WTC11 (cell line): ENCODE measurements around the gene ST6GALNAC6. TPM values are rescaled to one million over a fixed set of nuclear protein-coding genes. Genes with fewer than 3 reads are reported as not detected.

Source experiments
- ATAC-seq: fragments of 200-7000 bp; cut with Tn5 transposase; 2 replicates; pipeline ENCODE4 v1.10.0; 2021; ENCODE audit warnings: mild to moderate bottlenecking, moderate library complexity
- CTCF ChIA-PET: fragments of 300-600 bp; sonication (Branson Sonifier 250); formaldehyde crosslinking; loops from one replicate; lab custom pipeline; 2021; ENCODE audit warnings: antibody characterized with exemption; lab: Charles Lee
- POLR2A ChIA-PET: fragments of 350-600 bp; sonication (Branson Sonifier 250); formaldehyde crosslinking; loops from one replicate; lab custom pipeline; 2021; ENCODE audit warnings: antibody characterized with exemption; lab: Charles Lee
- DNase-seq: peaks from one replicate; pipeline ENCODE4 v3.0.0; 2021; ENCODE audit warnings: low spot score
- H3K27ac Mint-ChIP-seq: 2 replicates; pipeline ENCODE4 v1.8.0; 2021; ENCODE audit warnings: mixed read lengths
- H3K27me3 Mint-ChIP-seq: 2 replicates; pipeline ENCODE4 v1.8.0; 2021; ENCODE audit warnings: low read depth, mild to moderate bottlenecking, moderate library complexity, mixed read lengths
- H3K36me3 Mint-ChIP-seq: 2 replicates; pipeline ENCODE4 v1.8.0; 2021; ENCODE audit warnings: mixed read lengths
- H3K4me1 Mint-ChIP-seq: 2 replicates; pipeline ENCODE4 v1.8.0; 2022; ENCODE audit warnings: mixed read lengths
- H3K4me3 Mint-ChIP-seq: 2 replicates; pipeline ENCODE4 v1.8.0; 2021; ENCODE audit warnings: mild to moderate bottlenecking, moderate library complexity, mixed read lengths
- H3K9me3 Mint-ChIP-seq: 2 replicates; pipeline ENCODE4 v1.8.0; 2021; ENCODE audit warnings: mixed read lengths
- CBFB ChIP-seq: sonication (generic); formaldehyde crosslinking; IDR thresholded peaks from 2 replicates; pipeline ENCODE4 v1.8.1; 2022; ENCODE audit warnings: mild to moderate bottlenecking, low read depth, missing genetic modification reagents
- ELF4 ChIP-seq: sonication (generic); formaldehyde crosslinking; IDR thresholded peaks from 2 replicates; pipeline ENCODE4 v1.8.1; 2022; ENCODE audit warnings: low read depth, mild to moderate bottlenecking, moderate library complexity, missing genetic modification reagents
- GRHL2 ChIP-seq: fragments of 250-450 bp; sonication (Bioruptor Pico); IDR thresholded peaks from 2 replicates; pipeline ENCODE4 v1.8.0; 2022; ENCODE audit warnings: mild to moderate bottlenecking, moderate library complexity; ENCODE audit not compliant: insufficient replicate concordance, severe bottlenecking
- IRF2 ChIP-seq: sonication (generic); formaldehyde crosslinking; IDR thresholded peaks from 2 replicates; pipeline ENCODE4 v1.8.0; 2022; ENCODE audit warnings: low read depth, missing genetic modification reagents, borderline replicate concordance
- NFE2L1 ChIP-seq: sonication (generic); formaldehyde crosslinking; IDR thresholded peaks from 2 replicates; pipeline ENCODE4 v1.8.1; 2023; ENCODE audit warnings: missing genetic modification reagents
- SMAD3 ChIP-seq: sonication (generic); formaldehyde crosslinking; IDR thresholded peaks from 2 replicates; pipeline ENCODE4 v1.8.0; 2022; ENCODE audit warnings: missing genetic modification reagents, mild to moderate bottlenecking, borderline replicate concordance
- ZNF138 ChIP-seq: sonication (generic); formaldehyde crosslinking; conservative IDR thresholded peaks from 2 replicates; pipeline ENCODE4 v1.8.1; 2022; ENCODE audit warnings: mild to moderate bottlenecking, moderate library complexity, missing genetic modification reagents
- ZNF219 ChIP-seq: sonication (generic); formaldehyde crosslinking; IDR thresholded peaks from 2 replicates; pipeline ENCODE4 v1.8.0; 2023; ENCODE audit warnings: missing genetic modification reagents, mild to moderate bottlenecking, borderline replicate concordance
- ZNF263 ChIP-seq: sonication (generic); formaldehyde crosslinking; IDR thresholded peaks from 2 replicates; pipeline ENCODE4 v1.8.1; 2022; ENCODE audit warnings: low read depth, mild to moderate bottlenecking, moderate library complexity, missing genetic modification reagents
- total RNA-seq: library from RNA; stranded (reverse); gene quantifications from 3 replicates; pipeline ENCODE4 v1.2.3, GENCODE V29; 2021
- TF ChIP-seq, protein P1 (sequence below): sonication (generic); formaldehyde crosslinking; IDR thresholded peaks from 2 replicates; pipeline ENCODE4 v1.8.1; 2023; ENCODE audit warnings: mild to moderate bottlenecking, missing genetic modification reagents
- TF ChIP-seq, protein P2 (sequence below): sonication (generic); formaldehyde crosslinking; IDR thresholded peaks from 2 replicates; pipeline ENCODE4 v1.8.0; 2022; ENCODE audit warnings: mild to moderate bottlenecking, missing genetic modification reagents
- TF ChIP-seq, protein P3 (sequence below): sonication (generic); formaldehyde crosslinking; IDR thresholded peaks from 2 replicates; pipeline ENCODE4 v1.8.0; 2023; ENCODE audit warnings: missing genetic modification reagents, mild to moderate bottlenecking, borderline replicate concordance
- TF ChIP-seq, protein P4 (sequence below): fragments of 250-450 bp; sonication (Bioruptor Pico); IDR thresholded peaks from 2 replicates; pipeline ENCODE4 v1.9.0; 2021; ENCODE audit warnings: mild to moderate bottlenecking
- TF ChIP-seq, protein P5 (sequence below): fragments of 250-450 bp; sonication (Bioruptor Pico); IDR thresholded peaks from 2 replicates; pipeline ENCODE4 v1.9.0; 2021; ENCODE audit warnings: moderate library complexity, mild to moderate bottlenecking, inconsistent platforms, borderline replicate concordance
- TF ChIP-seq, protein P6 (sequence below): sonication (generic); formaldehyde crosslinking; IDR thresholded peaks from 2 replicates; pipeline ENCODE4 v1.8.1; 2022; ENCODE audit warnings: low read depth, mild to moderate bottlenecking, moderate library complexity, missing genetic modification reagents, borderline replicate concordance
- TF ChIP-seq, protein P7 (sequence below): sonication (generic); formaldehyde crosslinking; IDR thresholded peaks from 2 replicates; pipeline ENCODE4 v1.8.0; 2023; ENCODE audit warnings: mild to moderate bottlenecking, missing genetic modification reagents

ST6GALNAC6 gene
- total RNA-seq, 1 experiment from 2014 or later, result 47.5 TPM

DNA sequence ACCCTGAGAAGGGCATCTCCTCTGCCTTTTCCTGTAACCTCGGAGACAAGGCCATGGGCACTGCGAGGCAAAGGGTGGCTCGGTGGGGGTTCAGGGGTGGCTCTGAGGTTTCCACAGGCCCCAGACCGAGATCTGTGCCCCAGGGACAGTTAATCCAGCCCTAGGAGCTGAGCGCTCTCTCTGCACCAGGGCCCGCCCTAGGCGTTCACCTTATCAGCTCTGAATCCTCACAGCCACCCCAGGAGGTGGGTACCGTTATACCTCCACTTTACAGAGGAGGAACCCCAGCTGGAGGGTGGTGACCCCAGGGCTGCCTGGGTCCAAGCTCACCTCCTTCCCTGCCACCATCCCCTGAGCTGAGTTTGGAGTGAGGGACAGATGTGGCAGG, 42.7 kb downstream of the ST6GALNAC6 start:
- Mint-ChIP-seq H3K4me3 (no peak overlapping the region), H3K4me1 (peaks cover 7% of the 10 kb centered on the region; the same call in 1 of the 2 replicates), H3K27ac (no peak overlapping the region), H3K9me3 (no peaks in the 10 kb centered on the region), H3K27me3 (no peaks in the 10 kb centered on the region), H3K36me3 (no peaks in the 10 kb centered on the region)
- no peak for TF ChIP-seq IRF2 (CRISPR knock-in tag)
- TF ChIP-seq, protein P1, sequence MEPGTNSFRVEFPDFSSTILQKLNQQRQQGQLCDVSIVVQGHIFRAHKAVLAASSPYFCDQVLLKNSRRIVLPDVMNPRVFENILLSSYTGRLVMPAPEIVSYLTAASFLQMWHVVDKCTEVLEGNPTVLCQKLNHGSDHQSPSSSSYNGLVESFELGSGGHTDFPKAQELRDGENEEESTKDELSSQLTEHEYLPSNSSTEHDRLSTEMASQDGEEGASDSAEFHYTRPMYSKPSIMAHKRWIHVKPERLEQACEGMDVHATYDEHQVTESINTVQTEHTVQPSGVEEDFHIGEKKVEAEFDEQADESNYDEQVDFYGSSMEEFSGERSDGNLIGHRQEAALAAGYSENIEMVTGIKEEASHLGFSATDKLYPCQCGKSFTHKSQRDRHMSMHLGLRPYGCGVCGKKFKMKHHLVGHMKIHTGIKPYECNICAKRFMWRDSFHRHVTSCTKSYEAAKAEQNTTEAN (CRISPR knock-in tag), result no peak
- TF ChIP-seq, protein P2, sequence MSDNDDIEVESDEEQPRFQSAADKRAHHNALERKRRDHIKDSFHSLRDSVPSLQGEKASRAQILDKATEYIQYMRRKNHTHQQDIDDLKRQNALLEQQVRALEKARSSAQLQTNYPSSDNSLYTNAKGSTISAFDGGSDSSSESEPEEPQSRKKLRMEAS, result no peak
- TF ChIP-seq, protein P3, sequence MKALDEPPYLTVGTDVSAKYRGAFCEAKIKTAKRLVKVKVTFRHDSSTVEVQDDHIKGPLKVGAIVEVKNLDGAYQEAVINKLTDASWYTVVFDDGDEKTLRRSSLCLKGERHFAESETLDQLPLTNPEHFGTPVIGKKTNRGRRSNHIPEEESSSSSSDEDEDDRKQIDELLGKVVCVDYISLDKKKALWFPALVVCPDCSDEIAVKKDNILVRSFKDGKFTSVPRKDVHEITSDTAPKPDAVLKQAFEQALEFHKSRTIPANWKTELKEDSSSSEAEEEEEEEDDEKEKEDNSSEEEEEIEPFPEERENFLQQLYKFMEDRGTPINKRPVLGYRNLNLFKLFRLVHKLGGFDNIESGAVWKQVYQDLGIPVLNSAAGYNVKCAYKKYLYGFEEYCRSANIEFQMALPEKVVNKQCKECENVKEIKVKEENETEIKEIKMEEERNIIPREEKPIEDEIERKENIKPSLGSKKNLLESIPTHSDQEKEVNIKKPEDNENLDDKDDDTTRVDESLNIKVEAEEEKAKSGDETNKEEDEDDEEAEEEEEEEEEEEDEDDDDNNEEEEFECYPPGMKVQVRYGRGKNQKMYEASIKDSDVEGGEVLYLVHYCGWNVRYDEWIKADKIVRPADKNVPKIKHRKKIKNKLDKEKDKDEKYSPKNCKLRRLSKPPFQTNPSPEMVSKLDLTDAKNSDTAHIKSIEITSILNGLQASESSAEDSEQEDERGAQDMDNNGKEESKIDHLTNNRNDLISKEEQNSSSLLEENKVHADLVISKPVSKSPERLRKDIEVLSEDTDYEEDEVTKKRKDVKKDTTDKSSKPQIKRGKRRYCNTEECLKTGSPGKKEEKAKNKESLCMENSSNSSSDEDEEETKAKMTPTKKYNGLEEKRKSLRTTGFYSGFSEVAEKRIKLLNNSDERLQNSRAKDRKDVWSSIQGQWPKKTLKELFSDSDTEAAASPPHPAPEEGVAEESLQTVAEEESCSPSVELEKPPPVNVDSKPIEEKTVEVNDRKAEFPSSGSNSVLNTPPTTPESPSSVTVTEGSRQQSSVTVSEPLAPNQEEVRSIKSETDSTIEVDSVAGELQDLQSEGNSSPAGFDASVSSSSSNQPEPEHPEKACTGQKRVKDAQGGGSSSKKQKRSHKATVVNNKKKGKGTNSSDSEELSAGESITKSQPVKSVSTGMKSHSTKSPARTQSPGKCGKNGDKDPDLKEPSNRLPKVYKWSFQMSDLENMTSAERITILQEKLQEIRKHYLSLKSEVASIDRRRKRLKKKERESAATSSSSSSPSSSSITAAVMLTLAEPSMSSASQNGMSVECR (CRISPR knock-in tag), result no peak
- no peak for TF ChIP-seq ZNF219 (CRISPR knock-in tag)
- TF ChIP-seq ZNF263 (CRISPR knock-in tag), result no peak
- TF ChIP-seq, protein P4, sequence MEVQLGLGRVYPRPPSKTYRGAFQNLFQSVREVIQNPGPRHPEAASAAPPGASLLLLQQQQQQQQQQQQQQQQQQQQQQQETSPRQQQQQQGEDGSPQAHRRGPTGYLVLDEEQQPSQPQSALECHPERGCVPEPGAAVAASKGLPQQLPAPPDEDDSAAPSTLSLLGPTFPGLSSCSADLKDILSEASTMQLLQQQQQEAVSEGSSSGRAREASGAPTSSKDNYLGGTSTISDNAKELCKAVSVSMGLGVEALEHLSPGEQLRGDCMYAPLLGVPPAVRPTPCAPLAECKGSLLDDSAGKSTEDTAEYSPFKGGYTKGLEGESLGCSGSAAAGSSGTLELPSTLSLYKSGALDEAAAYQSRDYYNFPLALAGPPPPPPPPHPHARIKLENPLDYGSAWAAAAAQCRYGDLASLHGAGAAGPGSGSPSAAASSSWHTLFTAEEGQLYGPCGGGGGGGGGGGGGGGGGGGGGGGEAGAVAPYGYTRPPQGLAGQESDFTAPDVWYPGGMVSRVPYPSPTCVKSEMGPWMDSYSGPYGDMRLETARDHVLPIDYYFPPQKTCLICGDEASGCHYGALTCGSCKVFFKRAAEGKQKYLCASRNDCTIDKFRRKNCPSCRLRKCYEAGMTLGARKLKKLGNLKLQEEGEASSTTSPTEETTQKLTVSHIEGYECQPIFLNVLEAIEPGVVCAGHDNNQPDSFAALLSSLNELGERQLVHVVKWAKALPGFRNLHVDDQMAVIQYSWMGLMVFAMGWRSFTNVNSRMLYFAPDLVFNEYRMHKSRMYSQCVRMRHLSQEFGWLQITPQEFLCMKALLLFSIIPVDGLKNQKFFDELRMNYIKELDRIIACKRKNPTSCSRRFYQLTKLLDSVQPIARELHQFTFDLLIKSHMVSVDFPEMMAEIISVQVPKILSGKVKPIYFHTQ (CRISPR knock-in tag), result no peak
- TF ChIP-seq ZNF138 (CRISPR knock-in tag), result no peak
- TF ChIP-seq, protein P5, sequence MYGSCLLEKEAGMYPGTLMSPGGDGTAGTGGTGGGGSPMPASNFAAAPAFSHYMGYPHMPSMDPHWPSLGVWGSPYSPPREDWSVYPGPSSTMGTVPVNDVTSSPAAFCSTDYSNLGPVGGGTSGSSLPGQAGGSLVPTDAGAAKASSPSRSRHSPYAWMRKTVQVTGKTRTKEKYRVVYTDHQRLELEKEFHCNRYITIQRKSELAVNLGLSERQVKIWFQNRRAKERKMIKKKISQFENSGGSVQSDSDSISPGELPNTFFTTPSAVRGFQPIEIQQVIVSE (CRISPR knock-in tag), result no peak
- TF ChIP-seq NFE2L1 (CRISPR knock-in tag), result no peak
- TF ChIP-seq ELF4 (CRISPR knock-in tag), result no peak
- TF ChIP-seq SMAD3 (CRISPR knock-in tag), result no peak
- TF ChIP-seq, protein P6, sequence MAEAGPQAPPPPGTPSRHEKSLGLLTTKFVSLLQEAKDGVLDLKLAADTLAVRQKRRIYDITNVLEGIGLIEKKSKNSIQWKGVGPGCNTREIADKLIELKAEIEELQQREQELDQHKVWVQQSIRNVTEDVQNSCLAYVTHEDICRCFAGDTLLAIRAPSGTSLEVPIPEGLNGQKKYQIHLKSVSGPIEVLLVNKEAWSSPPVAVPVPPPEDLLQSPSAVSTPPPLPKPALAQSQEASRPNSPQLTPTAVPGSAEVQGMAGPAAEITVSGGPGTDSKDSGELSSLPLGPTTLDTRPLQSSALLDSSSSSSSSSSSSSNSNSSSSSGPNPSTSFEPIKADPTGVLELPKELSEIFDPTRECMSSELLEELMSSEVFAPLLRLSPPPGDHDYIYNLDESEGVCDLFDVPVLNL (CRISPR knock-in tag), result no peak
- no peak for TF ChIP-seq CBFB (CRISPR knock-in tag)
- no peak for TF ChIP-seq GRHL2 (CRISPR knock-in tag)
- TF ChIP-seq, protein P7, sequence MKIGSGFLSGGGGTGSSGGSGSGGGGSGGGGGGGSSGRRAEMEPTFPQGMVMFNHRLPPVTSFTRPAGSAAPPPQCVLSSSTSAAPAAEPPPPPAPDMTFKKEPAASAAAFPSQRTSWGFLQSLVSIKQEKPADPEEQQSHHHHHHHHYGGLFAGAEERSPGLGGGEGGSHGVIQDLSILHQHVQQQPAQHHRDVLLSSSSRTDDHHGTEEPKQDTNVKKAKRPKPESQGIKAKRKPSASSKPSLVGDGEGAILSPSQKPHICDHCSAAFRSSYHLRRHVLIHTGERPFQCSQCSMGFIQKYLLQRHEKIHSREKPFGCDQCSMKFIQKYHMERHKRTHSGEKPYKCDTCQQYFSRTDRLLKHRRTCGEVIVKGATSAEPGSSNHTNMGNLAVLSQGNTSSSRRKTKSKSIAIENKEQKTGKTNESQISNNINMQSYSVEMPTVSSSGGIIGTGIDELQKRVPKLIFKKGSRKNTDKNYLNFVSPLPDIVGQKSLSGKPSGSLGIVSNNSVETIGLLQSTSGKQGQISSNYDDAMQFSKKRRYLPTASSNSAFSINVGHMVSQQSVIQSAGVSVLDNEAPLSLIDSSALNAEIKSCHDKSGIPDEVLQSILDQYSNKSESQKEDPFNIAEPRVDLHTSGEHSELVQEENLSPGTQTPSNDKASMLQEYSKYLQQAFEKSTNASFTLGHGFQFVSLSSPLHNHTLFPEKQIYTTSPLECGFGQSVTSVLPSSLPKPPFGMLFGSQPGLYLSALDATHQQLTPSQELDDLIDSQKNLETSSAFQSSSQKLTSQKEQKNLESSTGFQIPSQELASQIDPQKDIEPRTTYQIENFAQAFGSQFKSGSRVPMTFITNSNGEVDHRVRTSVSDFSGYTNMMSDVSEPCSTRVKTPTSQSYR, result no peak
- ATAC-seq (no peak), DNase-seq (no peak)
- POLR2A ChIA-PET, result no interaction called here
- CTCF ChIA-PET, result interaction anchor here (1.7 to 8.1 kb wide), 2 partner anchors 12 to 30 kb away, joined by 7 to 79 read pairs; no protein-coding TSS in a partner anchor
